ENCODE results near the gene D2HGDH.

DNA sequence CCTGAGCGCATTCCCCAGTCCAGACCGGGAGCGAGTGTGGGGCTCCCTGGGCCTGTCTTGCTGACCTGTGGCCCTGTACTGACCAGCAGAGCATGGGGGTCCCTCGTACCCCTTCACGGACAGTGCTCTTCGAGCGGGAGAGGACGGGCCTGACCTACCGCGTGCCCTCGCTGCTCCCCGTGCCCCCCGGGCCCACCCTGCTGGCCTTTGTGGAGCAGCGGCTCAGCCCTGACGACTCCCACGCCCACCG, 79.9 kb downstream of the D2HGDH start:
- TF ChIP-seq CTCF (IDR thresholded peaks at IDR 0.05 in 4 of 5, conservative IDR thresholded peaks at IDR 0.05 in 1 of 5), result no peak
- TF ChIP-seq POLR2A (IDR thresholded peaks at IDR 0.05), result no peak
